GOT3 (cell line): ENCODE measurements around the gene STT3A.

Experiments used
- DNase-seq: peaks from one replicate; lab custom pipeline; 2025; ENCODE audit warnings: mixed read lengths; lab: John Stamatoyannopoulos, UW

The STT3A gene

DNA sequence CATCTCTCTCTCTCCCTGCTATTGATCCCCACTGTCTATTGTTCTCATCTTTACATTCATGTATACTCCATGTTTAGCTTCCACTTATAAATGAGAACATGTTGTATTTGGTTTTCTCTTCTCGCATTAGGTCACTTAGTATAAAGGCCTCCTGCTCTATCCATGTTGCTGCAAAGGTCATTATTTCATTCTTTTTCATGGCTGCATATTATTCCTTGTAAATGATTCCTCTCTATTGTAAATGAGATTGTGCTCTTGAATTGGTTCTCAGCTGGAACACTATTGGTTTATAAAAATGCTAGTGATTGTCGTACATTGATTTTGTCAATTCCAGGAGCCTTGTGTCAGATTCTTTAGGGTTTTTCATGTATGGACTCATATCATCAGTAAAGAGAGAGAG is 74.5 kb downstream of the STT3A start:
- no peak for DNase-seq

DNA sequence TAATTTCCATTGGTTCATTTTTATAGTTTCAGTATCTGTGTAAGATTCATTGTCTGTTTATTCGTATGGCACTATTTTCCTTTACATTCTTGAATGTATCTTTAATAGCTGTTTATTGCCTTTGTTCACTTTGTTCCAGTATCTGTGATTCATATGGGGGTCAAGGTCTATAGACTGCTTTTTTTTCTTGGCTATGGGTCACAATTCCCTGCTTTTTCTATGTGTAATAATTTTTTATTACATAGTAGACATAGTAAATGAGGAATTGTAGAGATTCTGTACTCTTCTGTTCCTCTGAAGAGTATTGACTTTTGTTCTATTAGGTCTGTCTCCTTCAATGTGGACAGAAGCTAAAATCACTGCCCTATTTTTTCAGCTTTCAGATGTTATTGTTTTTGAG is 77.5 kb downstream of the STT3A start:
- DNase-seq, result no peak

DNA sequence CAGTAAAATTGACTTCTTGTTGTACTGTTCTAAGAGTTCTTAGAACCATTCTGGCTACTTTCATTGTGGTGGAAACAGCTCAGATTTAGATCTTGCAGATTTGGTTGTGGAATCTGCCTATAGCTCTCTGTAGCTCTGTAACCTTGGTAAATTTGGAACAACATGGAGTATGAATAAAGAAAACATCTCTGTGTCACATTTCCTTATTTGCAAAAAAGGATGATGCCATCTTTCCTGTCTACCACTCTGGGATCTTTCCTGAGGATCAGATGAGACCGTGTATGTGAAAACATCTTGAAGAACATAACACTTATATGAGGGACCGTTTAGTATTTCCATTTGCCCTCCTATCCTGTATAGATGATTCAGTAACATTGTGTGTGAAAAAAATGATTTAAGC is 78.9 kb downstream of the STT3A start:
- no peak for DNase-seq
